ENCODE data around the gene DNAL4.

DNAL4 gene

DNA sequence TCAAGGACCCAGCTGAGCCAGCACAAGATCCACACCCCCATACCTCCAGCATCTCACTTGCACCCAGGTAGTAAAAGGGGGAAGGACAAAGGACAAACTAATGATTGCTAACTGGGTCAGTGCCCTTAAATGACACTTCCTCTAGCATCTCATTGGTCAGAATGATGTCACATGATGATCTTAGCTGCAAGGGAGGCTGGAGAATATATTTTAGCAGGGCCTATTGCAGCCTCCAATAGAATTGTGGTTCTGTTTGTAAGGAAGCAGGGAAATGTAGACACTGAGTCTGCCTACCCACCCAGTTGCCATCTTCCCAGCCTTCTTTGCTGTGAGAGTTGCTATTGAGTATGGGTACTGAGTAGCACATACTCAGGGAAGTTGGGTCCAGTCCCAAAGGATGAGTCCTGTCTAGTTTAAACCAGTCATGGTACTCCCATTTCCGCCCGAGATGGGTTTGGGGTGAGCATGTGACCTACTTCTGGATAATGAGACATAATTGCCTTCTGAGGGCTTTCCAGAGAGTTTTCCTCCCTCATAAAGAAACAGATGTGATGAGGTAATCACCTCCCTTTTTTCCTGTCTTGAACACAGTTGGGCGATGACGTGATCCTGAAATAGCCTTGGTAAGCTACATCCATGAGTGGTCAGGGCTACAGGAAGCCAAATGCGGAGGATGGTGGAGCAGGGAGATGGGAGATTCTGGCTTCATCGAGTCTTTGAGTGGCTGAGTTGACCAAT is 5.5 kb upstream of the DNAL4 start:
- TF ChIP-seq, protein P1, sequence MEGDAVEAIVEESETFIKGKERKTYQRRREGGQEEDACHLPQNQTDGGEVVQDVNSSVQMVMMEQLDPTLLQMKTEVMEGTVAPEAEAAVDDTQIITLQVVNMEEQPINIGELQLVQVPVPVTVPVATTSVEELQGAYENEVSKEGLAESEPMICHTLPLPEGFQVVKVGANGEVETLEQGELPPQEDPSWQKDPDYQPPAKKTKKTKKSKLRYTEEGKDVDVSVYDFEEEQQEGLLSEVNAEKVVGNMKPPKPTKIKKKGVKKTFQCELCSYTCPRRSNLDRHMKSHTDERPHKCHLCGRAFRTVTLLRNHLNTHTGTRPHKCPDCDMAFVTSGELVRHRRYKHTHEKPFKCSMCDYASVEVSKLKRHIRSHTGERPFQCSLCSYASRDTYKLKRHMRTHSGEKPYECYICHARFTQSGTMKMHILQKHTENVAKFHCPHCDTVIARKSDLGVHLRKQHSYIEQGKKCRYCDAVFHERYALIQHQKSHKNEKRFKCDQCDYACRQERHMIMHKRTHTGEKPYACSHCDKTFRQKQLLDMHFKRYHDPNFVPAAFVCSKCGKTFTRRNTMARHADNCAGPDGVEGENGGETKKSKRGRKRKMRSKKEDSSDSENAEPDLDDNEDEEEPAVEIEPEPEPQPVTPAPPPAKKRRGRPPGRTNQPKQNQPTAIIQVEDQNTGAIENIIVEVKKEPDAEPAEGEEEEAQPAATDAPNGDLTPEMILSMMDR (IDR thresholded peaks at IDR 0.05; ENCODE audit: low read depth, low read length, missing control alignments): no peak
- no peak for DNase-seq (ENCODE audit: low read depth)
- H3K4me3 ChIP-seq (ENCODE audit: low read depth, low read length): no peak overlapping the region

DNA sequence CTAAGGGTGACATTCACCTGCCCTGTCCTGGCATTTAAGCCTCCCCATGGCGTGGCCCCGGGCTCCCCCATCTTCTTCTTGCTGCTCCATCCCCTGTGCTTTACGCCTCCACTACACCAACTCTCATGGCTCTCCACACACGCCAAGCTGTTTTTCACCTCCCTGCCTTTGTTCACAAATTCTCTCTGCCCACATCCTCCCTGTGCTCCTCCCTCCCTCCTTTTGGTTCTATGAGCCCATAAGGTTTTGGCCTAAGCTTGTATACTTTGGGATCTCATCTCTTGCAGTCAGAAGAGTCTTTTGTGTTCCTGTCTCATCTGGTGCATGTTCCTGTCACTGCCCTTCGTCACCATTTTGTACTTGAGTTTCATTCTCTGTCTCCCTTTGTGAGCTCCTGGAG is 4.6 kb upstream of the DNAL4 start:
- no peak for DNase-seq (ENCODE audit: low read depth)
- no peak overlapping the region for H3K4me3 ChIP-seq (ENCODE audit: low read depth, low read length)
- TF ChIP-seq, protein P1 (IDR thresholded peaks at IDR 0.05; ENCODE audit: low read depth, low read length, missing control alignments): no peak

DNA sequence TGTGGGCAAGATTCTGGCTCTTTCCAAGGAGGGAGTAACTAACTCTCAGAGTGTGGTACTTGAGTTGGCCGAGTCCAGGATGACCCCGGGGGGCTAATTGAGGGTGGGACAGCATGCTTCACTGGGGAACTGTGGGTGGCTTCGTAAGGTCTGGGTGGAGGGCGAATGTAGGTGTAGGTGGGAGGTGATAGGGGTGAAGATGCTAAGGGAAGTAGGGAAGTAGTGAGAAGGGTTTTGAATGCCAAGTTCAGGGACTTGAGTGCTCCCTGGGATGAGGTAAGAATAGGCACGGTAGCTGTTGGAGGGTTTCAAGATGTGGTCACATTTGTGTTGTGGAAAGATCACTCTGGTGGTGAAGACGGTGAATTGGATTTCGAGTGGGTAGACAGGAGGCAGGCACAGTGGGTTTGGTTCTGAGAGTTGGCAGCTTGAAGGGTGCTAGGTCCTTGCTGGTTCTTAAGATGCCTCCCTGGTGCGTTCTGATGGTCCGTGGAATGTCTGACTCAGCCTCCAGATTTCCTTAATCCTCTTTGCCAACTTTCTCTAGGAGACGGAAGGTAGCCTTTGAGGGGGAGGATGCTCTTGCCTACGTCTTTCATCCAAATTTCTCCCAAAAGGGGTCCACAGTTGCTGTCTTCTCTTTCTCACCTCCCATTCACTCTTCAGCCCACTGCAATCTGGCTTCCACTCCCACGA is 2.5 kb upstream of the DNAL4 start:
- no peak for DNase-seq (ENCODE audit: low read depth)
- TF ChIP-seq, protein P1 (IDR thresholded peaks at IDR 0.05; ENCODE audit: low read depth, low read length, missing control alignments): no peak
- no peak overlapping the region for H3K4me3 ChIP-seq (ENCODE audit: low read depth, low read length)

DNA sequence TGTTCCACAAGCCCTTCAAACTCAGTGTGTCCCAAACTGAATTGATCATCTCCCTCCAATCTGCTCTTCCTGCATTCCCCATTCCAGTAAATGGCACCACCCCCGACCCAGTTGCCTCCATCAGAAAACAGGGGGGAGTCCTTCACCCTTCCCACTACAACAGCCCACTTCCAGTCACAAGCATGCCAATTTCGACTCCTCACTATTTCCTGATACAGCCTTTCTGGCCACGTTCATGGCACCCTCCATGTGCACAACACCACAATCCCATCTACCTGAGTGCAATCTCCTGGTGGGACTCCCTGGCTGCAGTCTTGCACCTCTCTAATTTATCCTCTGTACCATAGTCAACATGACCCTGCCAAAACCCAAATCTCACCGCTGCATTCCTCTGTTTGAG is 1.6 kb upstream of the DNAL4 start:
- H3K4me3 ChIP-seq (ENCODE audit: low read depth, low read length): no peak overlapping the region
- TF ChIP-seq, protein P1 (IDR thresholded peaks at IDR 0.05; ENCODE audit: low read depth, low read length, missing control alignments): no peak
- no peak for DNase-seq (ENCODE audit: low read depth)

DNA sequence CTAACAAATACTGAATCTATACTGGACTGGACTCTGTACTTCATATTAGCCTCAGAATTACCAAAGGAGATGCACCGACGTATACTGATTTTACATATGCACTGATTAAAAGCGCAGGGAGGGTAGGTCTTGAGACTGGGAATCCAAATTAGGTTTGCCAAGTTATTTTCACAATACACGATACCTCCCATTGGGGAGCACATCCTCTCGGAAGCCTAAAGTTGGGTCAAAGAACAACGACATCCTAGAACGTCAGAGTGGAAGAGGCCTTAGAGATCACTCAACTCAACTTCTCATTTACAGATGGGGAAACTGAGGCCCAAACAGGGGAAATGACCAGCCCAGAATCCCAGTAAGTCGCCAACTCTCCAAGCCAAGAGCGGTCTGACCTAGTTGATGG is 626 bp downstream of the DNAL4 start:
- peak overlapping the region; percentile 84 for H3K4me3 ChIP-seq (ENCODE audit: low read depth, low read length)
- DNase-seq (ENCODE audit: low read depth): no peak
- TF ChIP-seq, protein P1 (IDR thresholded peaks at IDR 0.05; ENCODE audit: low read depth, low read length, missing control alignments): no peak

DNA sequence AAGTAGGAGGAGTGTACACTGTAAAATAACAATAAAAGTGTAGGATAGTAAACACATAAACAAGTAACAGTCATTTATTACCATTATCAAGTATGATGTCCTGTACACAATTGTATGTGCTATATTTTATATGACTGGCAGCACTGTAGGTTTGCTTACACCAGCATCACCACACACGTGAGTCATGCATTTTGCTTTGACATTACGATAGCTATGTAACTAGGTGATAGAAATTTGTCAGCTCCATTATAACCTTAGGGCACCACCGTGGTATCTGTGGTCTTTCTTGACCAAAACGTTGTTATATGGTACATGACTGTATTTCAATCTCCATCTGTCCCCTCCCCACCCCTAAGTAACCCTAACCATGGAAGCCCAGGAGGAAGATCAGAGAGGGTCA is 1.1 kb downstream of the DNAL4 start:
- TF ChIP-seq, protein P1 (IDR thresholded peaks at IDR 0.05; ENCODE audit: low read depth, low read length, missing control alignments): no peak
- peak overlapping the region; percentile 84; the same call in 1 of the 2 replicates for H3K4me3 ChIP-seq (ENCODE audit: low read depth, low read length)
- DNase-seq (ENCODE audit: low read depth): no peak

Measured in GM12864 (cell line).